Right cardiac atrium (tissue), 5 donors: ENCODE results near the gene COL11A1. TPM values are rescaled to one million over a fixed set of nuclear protein-coding genes. Genes with fewer than 3 reads are reported as not detected.
"Not testable (repeated sequence)": the region's sequence is repeated elsewhere in the genome, so short reads cannot be mapped to it uniquely, and the experiment has no call there.

Source experiments
- ATAC-seq, 2 donors: fragments of 200-7000 bp; cut with Tn5 transposase; one replicate each; pipeline versions ENCODE4 v1.8.0 to v1.9.1; 2020; ENCODE audit warnings: moderate library complexity in 2 of 2, mild to moderate bottlenecking in 1 of 2
- DNase-seq, 3 donors: peaks; one replicate each; pipeline ENCODE4 v3.0.0-alpha.2; 2020
- H3K27ac ChIP-seq: one replicate; pipeline ENCODE4 v1.5.1; 2013; ENCODE audit warnings: mild to moderate bottlenecking, low read length, control low read depth, moderate library complexity
- H3K27me3 ChIP-seq: one replicate; pipeline ENCODE4 v1.6.1; 2013; ENCODE audit not compliant: control insufficient read depth, insufficient read depth
- H3K4me1 ChIP-seq: one replicate; pipeline ENCODE4 v1.6.1; 2013; ENCODE audit warnings: low read length; ENCODE audit not compliant: control insufficient read depth, insufficient read depth
- H3K4me3 ChIP-seq: one replicate; pipeline ENCODE4 v1.5.1; 2013; ENCODE audit warnings: low read length, control low read depth
- H3K9me3 ChIP-seq: one replicate; pipeline ENCODE4 v1.6.1; 2013; ENCODE audit warnings: low read length; ENCODE audit not compliant: control insufficient read depth
- WGBS: extraction: QIAGEN DNeasy Blood & Tissue Kit; methylation state at CpG from one replicate; pipeline ENCODE4 v1.1.7; 2013; 5-methylcytosine and 5-hydroxymethylcytosine counted together
- intact Hi-C, 4 donors: fragments of 100-400 bp; cut with DNase I; formaldehyde crosslinking; loops; one replicate each; pipeline versions ENCODE4 v1.11.0 to v1.14.0; 2022 to 2023
- polyA plus RNA-seq: library from polyadenylated mRNA; stranded (reverse); fragments of 200-250 nt; gene quantifications from one replicate; pipeline ENCODE4 v1.2.3, GENCODE V29; 2013
- total RNA-seq, 4 donors: library from RNA; stranded (reverse); fragmentation: NEBNext Ultra II Directional; extraction: Animal tissue kit (Norgen Biotek cat#: 25700); gene quantifications; one replicate each; pipeline ENCODE4 v1.2.1, GENCODE V29; 2021
- donor health status: healthy with polysubstance abuse.
- donor health status: DM: no; HTN: yes; CAD: no.
- donor health status: DM: no; HTN: no; CAD: no.
- donor health status: DM: no; HTN: yes; CAD: no; lungs with severe emphysema.
- donor health status: DM: yes; HTN: yes; CAD: no.

COL11A1 gene
- total and polyA plus RNA-seq, 5 donors: 0.05 TPM; not detected in 4

DNA sequence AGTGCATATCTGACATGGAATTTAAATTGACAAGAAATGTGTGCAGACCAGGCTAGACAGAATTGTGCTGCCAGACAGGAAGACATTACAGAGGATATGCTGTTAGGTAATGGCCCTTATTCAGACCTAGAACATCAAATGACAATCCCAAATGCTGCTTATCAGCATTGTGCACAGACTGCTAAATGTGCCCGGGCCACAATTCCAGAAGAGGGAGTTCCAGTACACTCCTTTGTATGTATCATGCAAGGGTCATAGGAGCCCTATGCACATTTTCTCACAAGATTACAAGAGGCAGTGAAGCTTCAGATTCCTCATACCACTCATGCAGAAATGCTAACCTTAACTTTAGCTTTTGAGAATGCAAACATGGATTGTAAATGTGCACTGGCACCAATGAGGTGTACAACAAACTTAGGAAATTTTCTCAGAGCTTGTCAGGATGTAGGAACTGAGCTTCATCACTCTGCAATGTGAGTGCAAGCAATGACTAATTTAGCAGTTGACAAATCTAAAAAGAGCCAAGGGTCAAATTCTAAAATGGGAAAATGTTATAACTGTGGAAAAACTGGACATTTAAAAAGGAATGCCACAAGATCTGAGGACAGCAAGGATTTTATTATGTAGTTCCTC is 273.5 kb downstream of the COL11A1 start:
- Histone ChIP-seq H3K27ac (no peak overlapping the region), H3K9me3 (peaks cover 2% of the 10 kb centered on the region), H3K4me1 (no peaks in the 10 kb centered on the region), H3K27me3 (no peaks in the 10 kb centered on the region), H3K4me3 (no peak overlapping the region)
- 75% methylated on average over 1 of the region's 1 CpG for WGBS
- no peak for ATAC-seq
- no peak for DNase-seq
- intact Hi-C loops: no loop called here

DNA sequence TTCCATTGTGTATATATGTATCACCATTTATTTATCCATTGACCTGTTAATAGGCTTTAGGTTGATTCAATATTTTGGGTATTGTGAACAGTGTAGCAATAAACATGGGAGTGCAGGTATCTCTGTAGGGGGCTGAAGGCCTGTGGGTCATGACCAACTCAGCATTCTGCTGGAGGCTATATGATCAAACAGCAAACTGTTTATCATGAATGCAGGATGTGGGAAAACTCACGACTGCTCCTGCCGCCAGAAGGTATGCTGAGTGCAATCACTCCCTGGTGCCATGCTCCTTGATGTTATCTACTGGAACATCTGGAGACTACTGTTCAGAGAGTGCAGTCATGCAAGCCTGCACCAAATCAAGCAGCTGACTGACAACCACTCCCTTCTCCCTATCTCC is 275.2 kb downstream of the COL11A1 start:
- Histone ChIP-seq H3K27ac (no peak overlapping the region), H3K4me1 (no peaks in the 10 kb centered on the region), H3K27me3 (no peaks in the 10 kb centered on the region), H3K9me3 (peaks cover 2% of the 10 kb centered on the region), H3K4me3 (no peak overlapping the region)
- no peak for ATAC-seq
- 82% methylated on average over 2 of the region's 2 CpGs for WGBS
- DNase-seq: no peak
- intact Hi-C loops: no loop called here

DNA sequence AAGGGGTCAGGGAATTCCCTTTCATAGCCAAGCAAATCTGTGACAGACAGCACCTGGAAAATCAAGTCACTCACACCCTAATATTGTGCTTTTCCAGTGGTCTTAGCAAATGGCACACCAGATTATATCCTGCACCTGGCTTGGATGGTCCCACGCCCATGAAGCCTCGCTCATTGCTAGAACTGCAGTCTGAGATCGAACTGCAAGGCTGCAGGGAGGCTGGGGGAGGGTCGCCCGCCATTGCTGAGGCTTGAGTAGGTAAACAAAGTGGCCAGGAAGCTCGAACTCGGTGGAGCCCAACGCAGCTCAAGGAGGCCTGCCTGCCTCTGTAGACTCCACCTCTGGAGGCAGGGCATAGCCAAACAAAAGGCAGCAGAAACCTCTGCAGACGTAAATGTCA is 281.6 kb downstream of the COL11A1 start:
- H3K27me3 ChIP-seq, H3K27ac ChIP-seq, H3K9me3 ChIP-seq, ATAC-seq, intact Hi-C loops, H3K4me3 ChIP-seq, DNase-seq, H3K4me1 ChIP-seq: not testable (repeated sequence)
- 79% methylated on average over 9 of the region's 9 CpGs for WGBS
